Spleen (tissue), 7 donors: ENCODE measurements around the gene WFDC2.

Source experiments
- POLR2A ChIP-seq, 3 donors: fragments of 450-650 bp; IDR thresholded peaks; one replicate each; pipeline ENCODE4 v1.5.1; 2017; ENCODE audit warnings: antibody characterized with exemption in 3 of 3, mild to moderate bottlenecking in 1 of 3
- TF ChIP-seq, protein P1 (sequence below), 11 experiments: fragments of 200-600 bp in 7 of 11; fragments of 450-650 bp in 4 of 11; sonication (generic) in 4 of 11; IDR thresholded peaks in 8 of 11; conservative IDR thresholded peaks in 3 of 11; 1 replicate in 7 of 11; 2 replicates in 4 of 11; pipeline versions ENCODE4 v1.4.0 to v1.8.0; 2016 to 2021; ENCODE audit warnings: antibody characterized with exemption in 11 of 11, inconsistent platforms in 4 of 11, mild to moderate bottlenecking in 1 of 11
- donor health status: DM: no; HTN: no; CAD: no; lungs with moderate emphysema.
- donor health status: DM: no; HTN: no; CAD: no.
- donor health status: DM: no; HTN: no; CAD: no.

DNA sequence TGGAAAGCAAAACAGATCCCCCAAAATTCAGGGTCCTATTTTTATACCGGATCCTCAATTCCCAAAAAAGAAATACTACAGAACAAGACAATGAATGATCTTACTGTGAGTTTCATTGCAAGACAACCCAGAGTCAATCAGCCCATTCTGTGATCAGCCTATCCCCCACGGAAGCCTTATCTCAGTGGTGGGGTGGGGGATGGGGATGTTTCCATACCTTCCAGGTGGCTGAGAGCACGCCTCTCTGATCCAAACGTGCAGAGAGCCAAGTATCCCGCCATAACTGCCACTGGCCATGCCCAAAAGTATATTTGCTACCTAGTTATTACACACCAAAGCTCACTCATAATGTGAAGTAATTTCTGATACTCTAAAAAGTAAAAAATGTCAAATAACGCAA, 15.1 kb downstream of the WFDC2 start:
- TF ChIP-seq, protein P1, sequence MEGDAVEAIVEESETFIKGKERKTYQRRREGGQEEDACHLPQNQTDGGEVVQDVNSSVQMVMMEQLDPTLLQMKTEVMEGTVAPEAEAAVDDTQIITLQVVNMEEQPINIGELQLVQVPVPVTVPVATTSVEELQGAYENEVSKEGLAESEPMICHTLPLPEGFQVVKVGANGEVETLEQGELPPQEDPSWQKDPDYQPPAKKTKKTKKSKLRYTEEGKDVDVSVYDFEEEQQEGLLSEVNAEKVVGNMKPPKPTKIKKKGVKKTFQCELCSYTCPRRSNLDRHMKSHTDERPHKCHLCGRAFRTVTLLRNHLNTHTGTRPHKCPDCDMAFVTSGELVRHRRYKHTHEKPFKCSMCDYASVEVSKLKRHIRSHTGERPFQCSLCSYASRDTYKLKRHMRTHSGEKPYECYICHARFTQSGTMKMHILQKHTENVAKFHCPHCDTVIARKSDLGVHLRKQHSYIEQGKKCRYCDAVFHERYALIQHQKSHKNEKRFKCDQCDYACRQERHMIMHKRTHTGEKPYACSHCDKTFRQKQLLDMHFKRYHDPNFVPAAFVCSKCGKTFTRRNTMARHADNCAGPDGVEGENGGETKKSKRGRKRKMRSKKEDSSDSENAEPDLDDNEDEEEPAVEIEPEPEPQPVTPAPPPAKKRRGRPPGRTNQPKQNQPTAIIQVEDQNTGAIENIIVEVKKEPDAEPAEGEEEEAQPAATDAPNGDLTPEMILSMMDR (IDR thresholded peaks at IDR 0.05 in 8 of 11, conservative IDR thresholded peaks at IDR 0.05 in 3 of 11) = no peak
- no peak for TF ChIP-seq POLR2A (IDR thresholded peaks at IDR 0.05)
